GM12878 (cell line): ENCODE data around the gene DLG1. TPM values are rescaled to one million over a fixed set of nuclear protein-coding genes. Genes with fewer than 3 reads are reported as not detected.

Experiments used
- ATAC-seq: fragments of 200-7000 bp; cut with Tn5 transposase; 3 replicates; pipeline ENCODE4 v1.9.1; 2020; ENCODE audit warnings: mild to moderate bottlenecking, moderate library complexity
- BruUV-seq: library from RNA; stranded (reverse); fragments of 400-500 nt; replicated peaks from 2 replicates; lab custom pipeline; 2021; lab: Mats Ljungman, UMichigan
- CTCF ChIA-PET: fragments of 300-600 bp; sonication (Branson Sonifier 250); formaldehyde crosslinking; extraction: SDS; loops from one replicate; lab custom pipeline; 2021; ENCODE audit warnings: inconsistent platforms; lab: Yijun Ruan, JAX
- POLR2A ChIA-PET: fragments of 350-600 bp; formaldehyde crosslinking; extraction: SDS; loops from one replicate; lab custom pipeline; 2021; ENCODE audit warnings: inconsistent platforms; lab: Charles Lee
- RAD21 ChIA-PET: fragments of 300-600 bp; sonication (Branson Sonifier 250); formaldehyde crosslinking; loops from one replicate; lab custom pipeline; 2023; ENCODE audit warnings: antibody characterized with exemption; ENCODE audit not compliant: unreplicated experiment; lab: Charles Lee
- SMC1A ChIA-PET: fragments of 300-600 bp; sonication (Branson Sonifier 250); formaldehyde crosslinking; loops from one replicate; lab custom pipeline; 2023; ENCODE audit not compliant: unreplicated experiment, uncharacterized antibody; lab: Charles Lee
- DNase-seq: peaks from one replicate; pipeline ENCODE4 v3.0.0-alpha.2; 2011; ENCODE audit warnings: low read depth, low spot score
- FAIRE-seq: peaks from 3 replicates; lab custom pipeline; 2011; peaks lifted over from hg19 to GRCh38; lab: Jason Lieb, UNC
- H2AFZ ChIP-seq: 2 replicates; pipeline ENCODE4 v1.6.0; 2011; ENCODE audit warnings: low read depth, low read length, control low read depth; ENCODE audit not compliant: control insufficient read depth
- H3K27ac ChIP-seq: 2 replicates; pipeline ENCODE4 v1.5.1; 2011; ENCODE audit warnings: control low read depth; ENCODE audit not compliant: control insufficient read depth, insufficient read depth
- H3K27me3 ChIP-seq, 2 experiments: replicated peaks in 1 of 2; 2 replicates each; pipeline versions ENCODE4 v1.6.0 to v1.6.1; 2011; ENCODE audit warnings: low read length in 1 of 2; ENCODE audit not compliant: control insufficient read depth in 2 of 2, insufficient read depth in 2 of 2
- H3K36me3 ChIP-seq, 2 experiments: 2 replicates each; pipeline ENCODE4 v1.5.1; 2011; ENCODE audit warnings: low read length in 1 of 2; ENCODE audit not compliant: control insufficient read depth in 2 of 2, insufficient read depth in 2 of 2
- H3K4me1 ChIP-seq: 2 replicates; pipeline ENCODE4 v1.6.1; 2011; ENCODE audit warnings: mild to moderate bottlenecking, low read length, moderate library complexity, mixed read lengths; ENCODE audit not compliant: control insufficient read depth, insufficient read depth
- H3K4me2 ChIP-seq: 2 replicates; pipeline ENCODE4 v1.6.0; 2011; ENCODE audit warnings: control low read depth; ENCODE audit not compliant: control insufficient read depth, insufficient read depth
- H3K4me3 ChIP-seq: fragments of 200-600 bp; sonication (generic); 2 replicates; pipeline ENCODE4 v1.5.1; 2016
- H3K79me2 ChIP-seq: 2 replicates; pipeline ENCODE4 v1.6.0; 2011; ENCODE audit warnings: low read length; ENCODE audit not compliant: control insufficient read depth, insufficient read depth
- H3K9ac ChIP-seq: 2 replicates; pipeline ENCODE4 v1.8.0; 2011; ENCODE audit warnings: low read length, control low read depth, mixed read lengths; ENCODE audit not compliant: control insufficient read depth, insufficient read depth
- H3K9me3 ChIP-seq: replicated peaks from 3 replicates; pipeline ENCODE4 v1.5.1; 2011; ENCODE audit warnings: mild to moderate bottlenecking, low read length; ENCODE audit not compliant: control insufficient read depth, insufficient read depth
- H4K20me1 ChIP-seq: 2 replicates; pipeline ENCODE4 v1.6.0; 2011; ENCODE audit not compliant: control insufficient read depth, insufficient read depth
- BMI1 ChIP-seq: fragments of 450-650 bp; IDR thresholded peaks from 2 replicates; pipeline ENCODE4 v1.6.1; 2016; ENCODE audit warnings: mild to moderate bottlenecking, moderate library complexity, borderline replicate concordance
- CHD2 ChIP-seq: IDR thresholded peaks from 2 replicates; pipeline ENCODE4 v1.6.1; 2011; ENCODE audit warnings: low read depth, low read length, improper control_type of control experiment, borderline replicate concordance
- EP300 ChIP-seq, 2 experiments: fragments of 150-350 bp in 1 of 2; IDR thresholded peaks; 2 replicates each; pipeline ENCODE4 v1.6.1; 2011 to 2012; ENCODE audit warnings: low read depth in 2 of 2, low read length in 2 of 2, borderline replicate concordance in 1 of 2, improper control_type of control experiment in 1 of 2, inconsistent platforms in 1 of 2; ENCODE audit not compliant: control insufficient read depth in 1 of 2
- FOXM1 ChIP-seq: IDR thresholded peaks from 2 replicates; pipeline ENCODE4 v1.6.1; 2012; ENCODE audit warnings: low read depth, mild to moderate bottlenecking, inconsistent platforms, low read length, moderate library complexity
- HCFC1 ChIP-seq: fragments of 150-350 bp; IDR thresholded peaks from 2 replicates; pipeline ENCODE4 v1.6.1; 2014; ENCODE audit warnings: low read length
- KAT2A ChIP-seq: conservative IDR thresholded peaks from 2 replicates; pipeline ENCODE4 v1.6.1; 2011; ENCODE audit warnings: low read depth, low read length; ENCODE audit not compliant: control insufficient read depth
- SIX5 ChIP-seq: IDR thresholded peaks from 2 replicates; pipeline ENCODE4 v1.6.1; 2011; ENCODE audit warnings: mild to moderate bottlenecking, low read depth, low read length, moderate library complexity; ENCODE audit not compliant: severe bottlenecking
- WGBS: methylation state at CpG from one replicate; pipeline ENCODE4 v1.1.6; 2016; ENCODE audit warnings: low lambda C conversion rate; ENCODE audit not compliant: insufficient replicate concordance, insufficient coverage; ENCODE audit errors: missing lambda C conversion rate; 5-methylcytosine and 5-hydroxymethylcytosine counted together
- in situ Hi-C: fragments of 300-500 bp; cut with MboI; formaldehyde crosslinking; loops from 9 replicates; pipeline ENCODE4 v1.14.3; 2018; ENCODE audit warnings: mixed read lengths
- intact Hi-C: fragments of 100-400 bp; cut with micrococcal nuclease; formaldehyde crosslinking; loops from one replicate; pipeline ENCODE4 v1.14.2; 2022; ENCODE audit not compliant: unreplicated experiment
- polyA plus RNA-seq, 11 experiments: library from polyadenylated mRNA; depleted of rRNA in 4 of 11; unstranded in 6 of 11; stranded (reverse) in 5 of 11; fragments of >200 nt; fragmentation: Nextera tagmentation in 4 of 11; fragmentation: Illumina TruSeq in 1 of 11; extraction: Ambion mirVana in 4 of 11; extraction: Trizol in 1 of 11; gene quantifications; 1 replicate in 1 of 11; 2 replicates in 10 of 11; pipeline versions ENCODE4 v1.2.1 to v1.2.3, GENCODE V29; 2011 to 2016; ENCODE audit warnings: inconsistent platforms in 2 of 11, missing spikeins in 2 of 11, low read depth in 1 of 11
- total RNA-seq, 4 experiments: library from RNA; depleted of rRNA in 3 of 4; stranded (reverse); fragments of >200 nt in 3 of 4; fragmentation: Illumina TruSeq in 1 of 4; extraction: Trizol in 1 of 4; gene quantifications; 2 replicates each; pipeline versions ENCODE4 v1.2.1 to v1.2.3, GENCODE V29; 2013 to 2021

DLG1 gene
- total and polyA plus RNA-seq, 10 of the 15 experiments (the other 5 are each of a cell fraction or from before 2014, with no cell fraction given): 9.2 to 63.1 (median 40.1) TPM

DNA sequence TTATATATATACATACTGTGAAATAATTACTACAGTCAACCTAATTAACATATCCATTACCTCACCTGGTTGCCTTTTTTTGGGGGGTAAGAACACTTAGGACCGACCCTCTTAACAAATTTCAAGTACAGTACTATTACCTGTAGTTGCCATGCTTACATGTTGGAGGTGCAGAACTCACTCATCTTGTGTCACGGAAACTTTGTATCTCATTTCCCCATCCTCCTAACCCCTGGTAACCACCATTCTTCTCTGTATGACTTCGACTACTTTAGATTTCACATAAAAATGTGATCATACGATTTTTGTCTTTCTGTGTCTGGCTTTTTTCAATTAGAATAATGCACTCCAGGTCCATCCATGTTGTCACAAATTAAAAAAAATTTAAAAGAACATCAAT, 213.3 kb downstream of the DLG1 start (continued):
- TF ChIP-seq KAT2A: no peak
- no peak for TF ChIP-seq CHD2

DNA sequence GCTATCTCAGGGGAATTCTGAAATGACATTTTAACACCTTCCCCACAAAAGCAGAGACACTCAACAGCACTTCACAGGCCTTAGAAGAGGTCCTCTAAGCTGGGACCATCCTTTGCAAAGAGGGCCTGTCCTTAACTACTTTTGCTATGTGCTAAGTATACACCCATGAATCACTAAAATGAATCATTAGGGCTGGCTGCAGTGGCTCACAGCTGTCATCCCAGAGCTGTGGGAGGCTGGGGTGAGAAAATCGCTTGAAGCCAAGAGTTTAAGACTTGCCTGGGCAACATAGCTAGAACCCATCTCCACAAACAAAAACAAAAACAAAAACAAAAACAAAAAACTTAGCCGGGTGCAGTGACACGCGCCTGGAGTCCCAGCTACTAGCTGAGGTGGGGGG, 214.9 kb downstream of the DLG1 start:
- intact Hi-C loops: no loop called here
- no peak overlapping the region for H3K9ac ChIP-seq
- no peak for DNase-seq
- ChIA-PET CTCF (interaction anchor here (0.6 to 1.3 kb wide), 5 partner anchors 8 to 1064 kb away, joined by 3 to 5 read pairs (median 3); no protein-coding TSS in a partner anchor), POLR2A (interaction anchor here (0.5 to 0.8 kb wide), 6 partner anchors 9 to 64 kb away, joined by 3 read pairs; no protein-coding TSS in a partner anchor), RAD21 (interaction anchor here (2.0 kb wide), 1 partner anchor 54 kb away, joined by 7 read pairs; the partner anchor contains the start of gene MELTF), SMC1A (interaction anchor here (1.0 to 1.3 kb wide), 3 partner anchors 9 to 20 kb away, joined by 3 to 5 read pairs (median 3); no protein-coding TSS in a partner anchor)
- 100% methylated on average over 4 of the region's 4 CpGs for WGBS
- no TSS peak for BruUV-seq
- H2AFZ ChIP-seq: no peak overlapping the region
- no peaks in the 10 kb centered on the region for H3K27me3 ChIP-seq
- no peak overlapping the region for H3K4me2 ChIP-seq
- peaks cover 0 to 5% of the 10 kb centered on the region in 2 experiments; a peak in 2 of 4 replicates for H3K36me3 ChIP-seq
- peak; percentile 27; the same call in 2 of the 3 replicates for ATAC-seq
- H4K20me1 ChIP-seq: no peaks in the 10 kb centered on the region
- no peaks in the 10 kb centered on the region for H3K79me2 ChIP-seq
- no peaks in the 10 kb centered on the region for H3K4me1 ChIP-seq
- no peaks in the 10 kb centered on the region for H3K9me3 ChIP-seq
- no peak overlapping the region for H3K27ac ChIP-seq
- no peak for TF ChIP-seq EP300 (IDR thresholded peaks at IDR 0.05; ENCODE audit: borderline replicate concordance in 1 of 2, control insufficient read depth in 1 of 2, low read depth in 2 of 2, low read length in 2 of 2)
- no peak for TF ChIP-seq BMI1
- no peak for TF ChIP-seq FOXM1
- TF ChIP-seq SIX5: no peak
- no peak for TF ChIP-seq HCFC1
- FAIRE-seq: no peak
- in situ Hi-C loops: no loop called here
- no peak overlapping the region for H3K4me3 ChIP-seq
